Mesenteric fat pad (tissue), 1 donor: Measurements from ENCODE around the gene TRDN. TPM values are rescaled to one million over a fixed set of nuclear protein-coding genes. Genes with fewer than 3 reads are reported as not detected.
"Not testable (repeated sequence)": the region's sequence is repeated elsewhere in the genome, so short reads cannot be mapped to it uniquely, and the experiment has no call there.

Experiments
- DNase-seq: peaks from one replicate; pipeline ENCODE4 v3.0.0-alpha.2; 2020; ENCODE audit warnings: low spot score
- total RNA-seq: library from RNA; stranded (reverse); fragmentation: NEBNext Ultra II Directional; extraction: Animal tissue kit (Norgen Biotek cat#: 25700); gene quantifications from one replicate; pipeline ENCODE4 v1.2.1, GENCODE V29; 2021
- donor health status: DM: yes; HTN: yes; CAD: no.

The TRDN gene
- total RNA-seq, 1 donor from 2014 or later, result 0.77 TPM

- no peak for DNase-seq
Observed at GRCh38 chr6:123565529-123565928, 71.2 kb downstream of the TRDN start.

- no peak for DNase-seq
Observed at GRCh38 chr6:123564361-123564760, 72.4 kb downstream of the TRDN start.

GRCh38 chr6:123562677-123563076 lies 74.1 kb downstream of the TRDN start:
- no peak for DNase-seq

GRCh38 chr6:123562264-123562663 lies 74.5 kb downstream of the TRDN start:
- no peak for DNase-seq

- not testable (repeated sequence) for DNase-seq
Observed at GRCh38 chr6:123559816-123560215, 76.9 kb downstream of the TRDN start.

GRCh38 chr6:123557474-123557873 lies 79.3 kb downstream of the TRDN start:
- DNase-seq, result not testable (repeated sequence)

GRCh38 chr6:123551939-123552707 lies 84.6 kb downstream of the TRDN start:
- no peak for DNase-seq

GRCh38 chr6:123550052-123550617 lies 86.6 kb downstream of the TRDN start:
- DNase-seq, result no peak

GRCh38 chr6:123549476-123549875 lies 87.3 kb downstream of the TRDN start:
- DNase-seq, result no peak

- no peak for DNase-seq
Observed at GRCh38 chr6:123547216-123547978, 89.4 kb downstream of the TRDN start.

GRCh38 chr6:123546537-123546936 lies 90.2 kb downstream of the TRDN start:
- DNase-seq, result no peak

GRCh38 chr6:123541462-123541861 lies 95.3 kb downstream of the TRDN start:
- DNase-seq, result no peak

- DNase-seq, result no peak
Observed at GRCh38 chr6:123533862-123534648, 102.7 kb downstream of the TRDN start.

- DNase-seq, result no peak
Observed at GRCh38 chr6:123529843-123530242, 106.9 kb downstream of the TRDN start.

GRCh38 chr6:123529058-123529457 lies 107.7 kb downstream of the TRDN start:
- no peak for DNase-seq

- no peak for DNase-seq
Observed at GRCh38 chr6:123527406-123527805, 109.3 kb downstream of the TRDN start.

- DNase-seq, result no peak
Observed at GRCh38 chr6:123526128-123526527, 110.6 kb downstream of the TRDN start.

- DNase-seq, result no peak
Observed at GRCh38 chr6:123524781-123525180, 112.0 kb downstream of the TRDN start.

GRCh38 chr6:123520217-123520616 lies 116.5 kb downstream of the TRDN start:
- DNase-seq, result no peak

- no peak for DNase-seq
Observed at GRCh38 chr6:123519189-123519505, 117.6 kb downstream of the TRDN start.

- no peak for DNase-seq
Observed at GRCh38 chr6:123518441-123519188, 118.1 kb downstream of the TRDN start.
